Stimulated activated CD4-positive, alpha-beta T cell treated with anti-CD3 and anti-CD28 coated beads, Interleukin-4, amount 100 ng/mL, for 48 hours (primary cell): Measurements from ENCODE around the gene OR2T11.
"Not testable (repeated sequence)": the region's sequence is repeated elsewhere in the genome, so short reads cannot be mapped to it uniquely, and the experiment has no call there.

ENCODE experiments used
- DNase-seq, 2 donors: peaks; one replicate each; pipeline ENCODE4 v3.0.0-alpha.2; 2020; ENCODE audit warnings: low read depth in 2 of 2

The OR2T11 gene, protein sequence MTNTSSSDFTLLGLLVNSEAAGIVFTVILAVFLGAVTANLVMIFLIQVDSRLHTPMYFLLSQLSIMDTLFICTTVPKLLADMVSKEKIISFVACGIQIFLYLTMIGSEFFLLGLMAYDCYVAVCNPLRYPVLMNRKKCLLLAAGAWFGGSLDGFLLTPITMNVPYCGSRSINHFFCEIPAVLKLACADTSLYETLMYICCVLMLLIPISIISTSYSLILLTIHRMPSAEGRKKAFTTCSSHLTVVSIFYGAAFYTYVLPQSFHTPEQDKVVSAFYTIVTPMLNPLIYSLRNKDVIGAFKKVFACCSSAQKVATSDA

DNA sequence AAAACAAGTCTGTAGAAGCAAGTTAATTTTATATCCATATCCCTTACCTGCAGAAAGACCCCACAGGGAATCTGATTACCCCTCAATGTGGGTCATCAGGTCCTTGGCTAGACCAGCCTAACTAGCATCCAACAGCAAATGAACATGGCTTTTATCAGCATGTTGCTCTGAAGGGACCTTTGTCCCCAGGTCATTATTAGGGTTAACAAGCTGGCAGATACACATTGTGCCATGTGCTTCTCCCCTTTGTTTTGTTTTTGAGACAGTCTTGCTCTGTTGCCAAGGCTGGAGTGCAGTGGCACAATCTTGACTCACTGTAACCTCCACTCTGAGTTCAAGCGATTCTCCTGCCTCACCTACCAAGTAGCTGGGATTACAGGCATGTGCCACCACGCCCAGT lies at the start of gene OR2T11:
OR2T11 (minus strand) TSS at position 101 of the 400 bp plus-strand sequence. CDS start 7,963 bp downstream, outside the sequence.
- not testable (repeated sequence) for DNase-seq

DNA sequence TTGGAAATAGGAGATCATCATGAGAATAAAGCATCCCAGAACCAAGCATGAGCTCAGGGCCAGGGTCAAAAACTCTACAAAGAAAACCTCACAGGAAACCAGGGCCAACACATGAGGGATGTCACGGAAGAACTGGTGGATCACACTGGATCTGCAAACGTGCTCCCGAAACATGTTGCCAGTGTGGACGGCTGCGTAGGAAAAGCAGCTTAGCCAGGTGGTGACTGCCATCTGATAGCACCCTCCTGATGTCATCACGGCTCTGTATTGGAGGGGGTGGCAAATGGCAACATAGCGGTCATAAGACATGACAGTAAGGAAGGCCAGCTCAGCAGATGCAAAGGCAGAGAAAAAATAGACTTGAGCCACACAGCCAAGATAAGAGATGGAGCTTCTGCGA lies 46.8 kb upstream of the OR2T11 start:
- DNase-seq: no peak

DNA sequence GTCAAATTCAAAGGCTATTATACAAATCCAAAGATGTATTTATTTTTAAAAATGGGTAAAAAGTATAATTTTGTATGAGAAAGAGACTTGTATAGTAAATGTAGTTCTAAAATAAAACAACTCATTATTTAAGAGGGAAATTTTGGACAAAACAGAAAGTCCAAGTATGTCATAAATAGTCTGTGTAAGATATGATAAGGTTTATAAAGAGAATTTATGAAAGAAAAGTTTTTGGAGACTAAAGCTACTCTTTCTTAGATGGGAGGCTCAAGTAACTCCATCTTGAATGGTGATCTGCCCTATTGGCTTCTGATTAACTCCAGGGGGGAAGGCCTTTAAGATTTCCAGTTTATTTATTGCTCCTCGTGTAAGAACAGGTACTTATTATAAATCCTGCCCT lies 35.1 kb upstream of the OR2T11 start:
- DNase-seq: no peak

DNA sequence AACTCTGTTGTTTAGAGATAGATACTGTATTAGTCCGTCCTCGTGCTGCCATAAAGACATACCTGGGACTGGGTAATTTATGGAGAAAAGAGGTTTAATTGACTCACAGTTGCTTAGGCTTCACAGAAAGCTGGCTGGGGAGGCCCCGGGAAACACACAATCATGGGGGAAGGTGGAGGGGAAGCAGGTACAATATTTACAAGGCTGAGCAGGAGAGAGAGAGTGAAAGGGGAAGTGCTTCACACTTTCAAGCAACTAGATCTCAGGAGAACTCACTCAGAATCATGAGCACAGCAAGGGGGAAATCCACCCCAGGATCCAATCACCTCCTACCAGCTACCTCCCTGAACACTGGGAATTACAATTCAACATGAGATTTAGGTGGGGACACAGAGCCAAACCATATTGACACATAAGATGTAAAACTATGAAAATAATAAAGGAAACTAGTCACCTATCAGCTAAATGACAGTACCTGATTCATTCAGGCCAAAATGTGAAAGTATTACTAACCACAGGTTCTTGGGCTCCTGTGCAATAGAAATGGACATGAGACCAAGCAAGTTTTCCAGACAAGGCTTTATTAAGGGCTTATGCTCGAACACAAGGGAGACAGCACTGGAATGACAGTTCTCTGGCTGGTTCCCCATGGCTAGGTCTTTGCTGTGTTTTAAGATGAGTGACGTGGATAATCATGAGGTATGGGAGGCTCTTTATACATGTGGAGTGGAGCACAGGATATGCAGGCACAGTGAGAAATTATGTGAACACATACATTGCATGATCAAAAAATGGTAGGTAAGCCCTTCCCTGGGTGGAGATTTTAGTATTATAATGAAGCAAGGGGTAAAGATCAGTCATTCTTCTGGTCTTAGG lies 28.8 kb upstream of the OR2T11 start:
- not testable (repeated sequence) for DNase-seq

DNA sequence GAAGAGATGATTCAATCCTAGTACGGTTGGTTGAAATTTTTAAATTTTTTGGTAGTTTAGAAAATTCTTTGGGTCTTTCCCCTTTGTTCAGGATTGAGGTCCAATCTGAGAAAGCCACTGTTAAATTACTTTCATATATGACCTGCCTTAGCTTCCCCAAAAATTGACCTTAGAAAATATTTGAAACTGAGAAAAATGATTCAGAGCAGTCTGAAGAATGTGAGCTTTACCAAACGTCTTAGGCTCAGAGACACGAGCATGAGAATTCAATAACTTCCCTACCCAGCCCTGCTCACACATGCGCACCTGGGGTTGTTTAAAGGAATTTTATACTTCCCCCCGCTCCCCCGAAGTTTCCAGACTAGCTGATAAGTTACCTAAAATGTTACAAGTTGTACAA lies 21.9 kb upstream of the OR2T11 start:
- not testable (repeated sequence) for DNase-seq

DNA sequence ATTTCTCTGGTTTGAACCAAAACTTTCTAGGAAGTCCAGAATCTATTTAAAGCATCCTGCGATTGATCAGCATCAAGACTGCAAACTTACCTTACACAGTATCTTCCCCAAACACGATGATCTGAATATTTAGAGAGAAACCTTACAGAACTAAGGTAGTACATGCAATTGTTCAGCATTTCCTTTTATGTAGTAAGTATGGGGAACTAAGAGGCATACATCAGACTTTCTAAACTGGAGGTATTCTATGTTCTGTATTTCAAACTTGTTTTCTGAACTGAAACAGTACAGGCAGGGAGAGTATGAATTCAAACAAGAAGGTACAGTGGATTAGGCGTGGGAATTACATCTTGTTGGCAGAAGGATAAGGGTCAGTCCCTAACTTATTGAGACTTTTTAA lies 20.5 kb upstream of the OR2T11 start, which contains the start of gene OR2T27:
OR2T27 (minus strand) TSS at position 175 of the 400 bp plus-strand sequence. CDS start 4,644 bp downstream, outside the sequence.
- DNase-seq: not testable (repeated sequence)

DNA sequence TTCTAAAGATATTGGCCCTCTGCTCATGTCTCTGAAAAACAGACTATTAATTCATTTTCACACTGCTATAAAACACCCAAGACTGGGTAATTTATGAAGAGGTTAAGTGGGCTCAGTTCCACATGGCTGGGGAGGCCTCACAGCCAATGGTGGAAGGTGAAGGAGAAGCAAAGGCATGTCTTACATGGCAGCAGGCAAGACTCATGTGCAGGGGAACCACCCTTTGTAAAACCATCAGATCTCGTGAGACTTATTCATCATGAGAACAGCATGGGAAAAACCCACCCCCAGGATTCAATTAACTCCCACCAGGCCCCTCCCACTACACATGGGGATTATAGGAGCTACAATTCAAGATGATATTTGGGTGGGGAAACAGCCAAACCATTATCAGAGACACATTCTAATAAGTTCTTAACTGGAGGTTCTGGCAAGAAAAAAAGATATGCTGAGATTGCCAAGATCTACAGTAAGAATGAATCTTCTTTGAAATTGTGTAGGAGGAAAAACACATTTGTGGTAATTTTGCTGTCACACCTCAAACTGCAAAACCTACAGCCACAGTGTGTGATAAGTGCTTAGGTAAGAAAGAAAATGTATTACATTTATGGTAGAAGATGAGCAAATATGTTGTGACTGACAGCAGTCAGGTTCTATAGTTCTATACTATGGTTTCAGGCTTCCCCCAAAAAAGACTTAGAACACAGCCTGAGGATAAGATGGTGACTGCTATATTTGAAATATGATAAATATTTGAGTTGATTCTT lies 14.1 kb upstream of the OR2T11 start:
- not testable (repeated sequence) for DNase-seq

DNA sequence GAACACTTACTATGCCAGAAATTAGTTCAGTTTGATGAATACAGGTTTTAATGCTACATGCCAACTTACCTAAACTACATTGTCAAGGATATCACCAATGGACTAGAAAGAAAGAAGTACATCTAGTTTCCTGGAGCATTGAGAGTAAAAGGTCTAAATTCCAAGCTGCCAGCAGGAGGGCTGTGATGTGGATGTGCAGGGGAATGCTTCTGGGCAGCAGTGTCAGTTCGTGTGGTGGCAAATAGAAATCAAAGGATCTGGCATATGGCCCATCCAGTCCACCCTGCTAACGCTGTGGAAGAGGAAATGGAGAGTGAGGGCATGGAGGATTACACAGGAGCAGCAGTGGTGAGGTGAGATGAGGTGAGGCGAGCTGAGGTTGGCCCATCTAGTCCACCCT lies 10.3 kb upstream of the OR2T11 start, which contains the start of gene OR2T35:
OR2T35 (minus strand) TSS at position 101 of the 400 bp plus-strand sequence. CDS start 6,020 bp downstream, outside the sequence.
- DNase-seq: not testable (repeated sequence)

DNA sequence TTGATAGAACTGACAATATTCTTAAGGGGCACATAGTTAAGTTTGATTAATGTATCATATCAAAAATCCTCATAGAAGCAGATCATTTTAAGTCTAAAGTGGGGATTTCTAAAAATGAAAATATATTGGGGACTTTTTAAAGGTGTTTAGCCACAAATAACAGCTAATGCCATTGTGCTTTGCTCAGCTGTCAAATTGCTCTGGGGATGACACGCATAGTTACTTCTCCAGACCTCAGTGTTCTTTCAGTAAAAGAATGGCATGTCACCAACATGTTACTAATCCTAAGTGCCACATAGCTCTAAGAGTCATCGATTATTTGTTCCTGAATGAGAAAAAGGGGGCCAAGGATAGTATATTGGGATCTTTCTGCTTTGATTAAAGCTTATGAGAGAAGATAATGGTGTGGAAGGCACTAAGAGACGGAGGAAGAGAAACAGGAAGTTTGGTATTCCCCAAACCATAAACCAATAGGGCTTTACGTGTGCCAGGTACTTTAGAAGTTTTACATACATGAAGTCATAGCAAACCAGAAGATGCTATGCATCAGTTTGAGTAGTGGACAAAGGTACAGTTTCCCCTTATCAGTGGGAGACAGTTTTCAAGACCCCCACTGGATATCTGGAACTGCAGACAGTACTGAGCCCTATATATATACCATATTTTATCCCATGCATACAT lies 8.2 kb upstream of the OR2T11 start:
- not testable (repeated sequence) for DNase-seq

DNA sequence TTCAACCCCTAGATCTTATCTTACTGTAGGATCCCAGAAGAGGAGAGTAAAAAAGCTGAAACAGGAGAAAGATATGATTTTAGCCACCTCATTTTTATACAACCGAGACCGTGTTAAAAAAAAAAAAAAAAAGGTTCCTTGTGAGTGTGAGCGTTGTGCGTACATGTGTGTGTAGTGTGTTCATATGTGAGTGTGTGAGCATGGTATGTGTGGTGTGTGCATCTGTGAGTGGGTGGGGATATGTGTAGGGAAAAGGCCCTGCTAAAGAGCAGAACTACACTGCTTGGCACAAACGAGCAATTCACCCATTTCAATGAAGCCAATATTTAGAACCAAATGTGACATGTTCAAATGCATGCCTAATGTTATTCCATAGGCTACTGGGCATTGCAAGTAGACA lies 6.7 kb upstream of the OR2T11 start:
- DNase-seq: not testable (repeated sequence)

DNA sequence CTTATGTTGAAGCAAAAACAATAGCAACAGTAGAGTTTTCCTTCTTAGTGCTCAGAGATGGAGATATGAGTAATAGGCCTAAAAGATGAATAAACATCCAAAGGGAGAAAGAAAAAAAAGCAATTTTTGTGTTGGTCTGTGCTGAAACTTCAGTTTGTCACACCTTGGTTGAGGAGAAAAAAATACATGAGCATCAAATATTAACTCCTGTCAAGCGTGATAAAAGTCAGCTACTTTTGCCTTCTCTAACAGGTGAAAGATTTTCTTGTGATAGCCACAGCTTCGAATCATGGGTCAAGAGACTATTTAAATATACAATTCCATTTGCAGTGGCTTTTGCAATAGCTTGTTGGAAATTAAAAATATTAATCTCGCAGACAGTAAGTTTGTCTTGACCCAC lies 6.0 kb upstream of the OR2T11 start:
- not testable (repeated sequence) for DNase-seq

DNA sequence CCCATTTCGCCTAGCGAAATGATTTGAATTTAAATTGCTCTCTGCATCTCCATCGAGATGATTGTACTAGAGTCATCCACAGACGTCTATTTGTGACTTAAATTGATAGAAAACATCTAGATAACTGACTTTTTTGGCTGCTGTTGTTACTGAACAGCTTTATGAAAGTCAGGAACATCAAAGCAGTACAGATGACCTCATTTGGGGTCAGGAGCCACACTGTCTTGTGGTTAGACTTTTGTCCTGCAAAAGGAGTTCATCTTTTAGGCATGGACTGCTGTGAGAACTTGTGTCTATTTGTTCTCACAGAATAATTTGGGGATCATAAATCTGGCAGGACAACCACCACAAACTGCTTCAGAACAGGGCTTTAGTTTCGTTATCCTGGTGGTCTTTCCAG lies 4.8 kb upstream of the OR2T11 start:
- not testable (repeated sequence) for DNase-seq

DNA sequence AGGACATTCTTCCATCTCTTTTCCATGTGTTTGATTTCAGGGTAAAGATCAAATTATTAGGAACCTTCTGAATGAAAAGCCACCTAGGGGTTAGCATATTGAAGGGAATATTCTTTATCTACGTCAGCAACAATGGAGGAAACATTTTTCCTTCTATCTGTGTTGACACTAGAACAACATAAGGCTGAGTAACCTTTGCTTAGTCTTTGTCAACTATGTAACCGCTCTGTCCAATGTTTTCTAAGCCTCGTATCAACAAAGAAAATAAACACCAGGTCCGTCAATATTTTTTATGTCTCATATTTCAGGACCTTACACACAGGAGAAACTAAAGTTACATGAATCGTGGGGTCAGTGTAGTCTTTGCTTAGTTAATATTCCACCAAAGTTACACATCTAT lies 1.7 kb upstream of the OR2T11 start:
- DNase-seq: not testable (repeated sequence)

DNA sequence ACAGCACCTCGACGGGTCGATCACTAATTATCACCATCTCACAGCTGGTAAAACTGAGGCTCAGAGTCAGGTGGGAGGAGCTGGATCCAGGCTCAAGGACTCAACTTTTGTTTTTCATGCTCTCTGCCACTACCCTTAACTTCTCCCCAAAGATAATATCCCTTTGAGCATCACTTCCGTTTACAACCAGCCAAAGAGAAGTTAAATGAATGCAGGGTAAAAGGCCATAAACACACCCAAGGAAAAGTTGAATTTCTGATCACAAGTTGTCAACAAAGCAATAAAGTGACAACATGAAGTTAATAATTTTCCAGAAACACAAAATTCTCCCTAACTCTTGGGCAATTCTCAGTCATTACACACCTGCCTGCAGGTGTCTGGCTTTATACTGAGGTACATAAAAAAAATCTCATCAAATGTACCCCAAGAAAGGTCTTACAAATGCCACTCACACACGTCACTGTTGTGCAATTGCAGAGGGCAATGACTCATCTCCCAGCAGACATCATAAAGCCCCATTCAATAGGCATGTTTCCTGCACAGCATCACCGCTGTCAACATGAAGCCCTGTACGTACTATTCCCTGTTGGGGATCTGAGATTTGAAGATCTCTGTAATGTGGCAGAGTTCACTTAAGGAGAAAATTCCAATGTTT lies 3.4 kb downstream of the OR2T11 start:
- no peak for DNase-seq

DNA sequence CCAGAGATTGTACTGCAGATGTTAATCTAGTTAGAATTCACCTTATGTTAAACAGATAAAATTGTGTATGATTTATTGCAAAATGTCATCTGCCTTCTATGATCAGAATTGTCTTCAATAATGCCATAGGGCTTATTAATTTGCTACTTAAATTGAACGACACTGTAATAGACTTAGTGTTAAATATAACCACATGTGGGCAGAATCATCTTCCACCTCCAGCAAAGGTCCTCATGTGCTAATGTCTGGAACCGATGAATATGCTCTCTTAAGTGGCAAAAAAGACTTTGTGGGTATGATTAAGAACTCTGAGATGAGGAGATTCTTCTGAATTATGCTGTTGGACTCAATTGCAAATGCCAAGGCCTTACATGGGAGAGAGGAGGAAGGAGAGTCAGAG lies 4.3 kb downstream of the OR2T11 start:
- DNase-seq: no peak

DNA sequence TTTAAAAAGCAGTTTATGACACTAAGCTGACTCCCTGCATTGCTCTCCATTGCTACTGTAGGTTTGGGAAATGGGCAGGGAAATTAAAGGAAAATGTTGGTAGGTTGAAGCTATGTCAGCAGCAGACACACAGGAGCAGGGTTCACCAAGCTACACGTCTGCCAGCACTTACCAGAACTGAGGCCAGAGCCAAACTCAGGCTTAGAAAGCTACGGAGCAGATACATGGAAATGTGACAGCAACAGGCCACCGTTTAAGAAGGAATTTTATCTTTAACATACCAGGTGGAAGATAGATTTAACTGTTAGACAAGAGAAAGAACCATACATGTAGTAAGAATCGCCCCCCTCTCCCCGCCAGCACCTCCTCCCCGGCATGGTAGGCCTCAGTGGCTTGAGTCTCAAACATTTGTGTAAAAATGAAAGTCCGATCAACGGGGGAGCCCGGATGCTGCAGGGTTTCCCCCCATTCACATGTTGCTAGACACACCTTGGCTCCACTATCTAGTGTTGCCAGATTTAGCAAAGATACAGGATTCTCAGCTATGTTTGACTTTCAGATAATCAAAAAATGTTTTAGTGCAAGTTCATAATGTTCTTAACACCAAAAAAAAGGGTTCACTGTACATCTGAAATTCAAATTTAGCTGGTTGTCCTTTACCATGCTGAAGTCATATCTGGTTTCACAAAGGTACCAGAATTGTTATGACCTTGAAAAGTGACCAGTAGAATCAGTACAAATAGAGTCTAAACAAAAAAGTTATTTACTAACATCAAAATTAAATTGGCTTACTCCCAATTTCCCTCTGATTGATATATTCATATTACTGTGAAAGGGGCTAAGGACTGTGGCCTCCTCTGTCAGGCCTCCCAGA lies 6.7 kb downstream of the OR2T11 start:
- DNase-seq: no peak

DNA sequence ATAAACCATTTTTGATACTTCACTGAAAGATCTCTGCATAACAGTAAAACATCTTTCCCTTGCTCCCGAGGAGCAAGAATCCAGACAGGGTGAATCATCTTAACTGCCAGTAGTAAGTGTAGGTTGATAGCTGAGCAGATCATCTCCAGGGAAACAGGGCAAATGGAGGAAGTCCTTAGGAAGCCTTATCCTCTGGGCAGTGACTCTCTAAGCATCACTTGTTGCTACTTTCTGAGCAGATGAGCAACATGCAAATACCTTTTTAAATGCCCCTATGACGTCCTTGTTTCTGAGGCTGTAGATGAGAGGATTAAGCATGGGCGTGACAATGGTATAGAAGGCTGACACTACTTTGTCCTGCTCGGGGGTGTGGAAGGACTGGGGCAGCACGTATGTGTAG lies 8.9 kb downstream of the OR2T11 start:
- DNase-seq: no peak

DNA sequence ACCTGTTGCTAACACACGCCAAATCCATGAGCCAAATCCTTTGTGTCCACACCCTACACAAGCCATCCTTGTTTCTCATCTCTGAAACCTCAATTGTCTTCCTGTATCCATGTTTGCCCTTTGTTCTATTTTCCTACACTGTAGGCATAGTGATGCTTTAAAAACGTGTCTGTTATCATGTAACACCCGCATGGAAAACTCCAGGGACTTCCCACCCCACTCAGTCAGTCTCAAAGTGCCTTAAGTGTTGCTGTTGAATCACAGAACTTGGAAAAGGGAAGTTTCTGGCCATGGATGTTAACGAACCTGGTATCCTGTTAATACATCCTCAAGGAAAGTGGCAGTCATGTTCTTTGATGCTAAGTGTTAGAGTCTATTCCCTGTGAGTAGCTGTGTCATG lies 9.7 kb downstream of the OR2T11 start:
- no peak for DNase-seq

DNA sequence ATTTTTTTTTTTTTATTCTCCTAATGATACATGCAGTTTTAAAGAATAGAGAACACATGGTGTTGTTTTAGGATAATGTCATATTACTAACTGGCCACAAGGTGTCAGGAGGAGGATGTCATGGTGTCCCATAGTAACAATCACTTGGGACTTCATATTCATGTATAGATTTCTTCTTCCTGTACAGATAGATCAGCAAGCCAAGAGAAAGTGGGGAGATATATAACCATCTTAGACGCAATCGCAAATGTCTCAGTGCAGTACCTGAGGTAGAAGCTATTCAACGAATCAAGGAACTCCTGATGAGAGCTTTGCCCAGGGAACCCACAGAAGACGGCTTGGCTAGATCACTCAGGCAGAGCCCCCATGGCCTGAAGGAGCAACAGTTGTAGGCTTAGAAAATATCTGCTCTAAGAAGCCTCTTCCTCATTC lies 12.3 kb downstream of the OR2T11 start:
- DNase-seq: no peak

DNA sequence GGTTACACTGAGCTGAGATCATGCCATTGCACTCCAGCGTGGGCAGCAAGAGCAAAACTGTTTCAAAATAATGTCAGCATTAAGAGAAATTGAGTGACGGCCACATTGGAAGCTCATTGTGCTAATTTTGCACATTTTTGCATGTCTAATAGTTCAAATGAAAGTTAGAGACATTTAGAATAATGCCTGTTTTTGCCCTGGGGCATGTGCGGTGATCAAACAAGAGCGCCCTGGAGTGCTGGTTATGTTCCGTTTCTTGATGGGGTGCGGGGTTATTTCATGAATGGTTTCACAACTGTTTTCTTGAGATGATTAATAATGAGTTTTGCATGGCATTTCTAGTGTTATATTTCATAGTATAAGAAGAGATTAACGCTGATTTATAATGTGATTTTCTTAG lies 13.1 kb downstream of the OR2T11 start:
- DNase-seq: no peak
